ENCODE data around the gene DNAAF5.
A peak's percentile ranks its signal among the peaks of the same experiment; 100 is the strongest.
"Not testable (repeated sequence)": the region's sequence is repeated elsewhere in the genome, so short reads cannot be mapped to it uniquely, and the experiment has no call there.

The DNAAF5 gene

GRCh38 chr7:729140-730000 is 2.9 kb downstream of the DNAAF5 start:
- DNase-seq (ENCODE audit: low read depth, low spot score): no peak

- DNase-seq (ENCODE audit: low read depth, low spot score): no peak
Observed at GRCh38 chr7:730501-731439, 4.3 kb downstream of the DNAAF5 start.

- DNase-seq (ENCODE audit: low read depth, low spot score): no peak
Observed at GRCh38 chr7:731440-732085, 5.1 kb downstream of the DNAAF5 start.

GRCh38 chr7:732094-732541 is 5.6 kb downstream of the DNAAF5 start:
- peak; percentile 22 for DNase-seq (ENCODE audit: low read depth, low spot score)

GRCh38 chr7:732556-732955 is 6.1 kb downstream of the DNAAF5 start:
- DNase-seq (ENCODE audit: low read depth, low spot score): no peak

GRCh38 chr7:734214-734613 is 7.7 kb downstream of the DNAAF5 start:
- DNase-seq (ENCODE audit: low read depth, low spot score): no peak

GRCh38 chr7:734808-735207 is 8.3 kb downstream of the DNAAF5 start:
- no peak for DNase-seq (ENCODE audit: low read depth, low spot score)

- no peak for DNase-seq (ENCODE audit: low read depth, low spot score)
Observed at GRCh38 chr7:738241-738640, 11.7 kb downstream of the DNAAF5 start.

GRCh38 chr7:738723-739454 is 12.4 kb downstream of the DNAAF5 start:
- no peak for DNase-seq (ENCODE audit: low read depth, low spot score)

- no peak for DNase-seq (ENCODE audit: low read depth, low spot score)
Observed at GRCh38 chr7:739455-739982, 13.0 kb downstream of the DNAAF5 start.

- DNase-seq (ENCODE audit: low read depth, low spot score): no peak
Observed at GRCh38 chr7:739983-740942, 13.8 kb downstream of the DNAAF5 start.

GRCh38 chr7:741191-741671 is 14.7 kb downstream of the DNAAF5 start:
- DNase-seq (ENCODE audit: low read depth, low spot score): no peak

GRCh38 chr7:741850-742249 is 15.4 kb downstream of the DNAAF5 start:
- no peak for DNase-seq (ENCODE audit: low read depth, low spot score)

- no peak for DNase-seq (ENCODE audit: low read depth, low spot score)
Observed at GRCh38 chr7:742791-743190, 16.3 kb downstream of the DNAAF5 start.

- DNase-seq (ENCODE audit: low read depth, low spot score): not testable (repeated sequence)
Observed at GRCh38 chr7:743341-744127, 17.0 kb downstream of the DNAAF5 start.

- DNase-seq (ENCODE audit: low read depth, low spot score): not testable (repeated sequence)
Observed at GRCh38 chr7:744128-744520, 17.6 kb downstream of the DNAAF5 start.

GRCh38 chr7:744854-745430 is 18.4 kb downstream of the DNAAF5 start:
- DNase-seq (ENCODE audit: low read depth, low spot score): no peak

- DNase-seq (ENCODE audit: low read depth, low spot score): no peak
Observed at GRCh38 chr7:745431-746154, 19.1 kb downstream of the DNAAF5 start.
